ENCODE results near the gene PPIE. TPM values are rescaled to one million over a fixed set of nuclear protein-coding genes. Genes with fewer than 3 reads are reported as not detected.

Gene PPIE
- total RNA-seq, 1 experiment from 2014 or later, result 42.5 TPM

DNA sequence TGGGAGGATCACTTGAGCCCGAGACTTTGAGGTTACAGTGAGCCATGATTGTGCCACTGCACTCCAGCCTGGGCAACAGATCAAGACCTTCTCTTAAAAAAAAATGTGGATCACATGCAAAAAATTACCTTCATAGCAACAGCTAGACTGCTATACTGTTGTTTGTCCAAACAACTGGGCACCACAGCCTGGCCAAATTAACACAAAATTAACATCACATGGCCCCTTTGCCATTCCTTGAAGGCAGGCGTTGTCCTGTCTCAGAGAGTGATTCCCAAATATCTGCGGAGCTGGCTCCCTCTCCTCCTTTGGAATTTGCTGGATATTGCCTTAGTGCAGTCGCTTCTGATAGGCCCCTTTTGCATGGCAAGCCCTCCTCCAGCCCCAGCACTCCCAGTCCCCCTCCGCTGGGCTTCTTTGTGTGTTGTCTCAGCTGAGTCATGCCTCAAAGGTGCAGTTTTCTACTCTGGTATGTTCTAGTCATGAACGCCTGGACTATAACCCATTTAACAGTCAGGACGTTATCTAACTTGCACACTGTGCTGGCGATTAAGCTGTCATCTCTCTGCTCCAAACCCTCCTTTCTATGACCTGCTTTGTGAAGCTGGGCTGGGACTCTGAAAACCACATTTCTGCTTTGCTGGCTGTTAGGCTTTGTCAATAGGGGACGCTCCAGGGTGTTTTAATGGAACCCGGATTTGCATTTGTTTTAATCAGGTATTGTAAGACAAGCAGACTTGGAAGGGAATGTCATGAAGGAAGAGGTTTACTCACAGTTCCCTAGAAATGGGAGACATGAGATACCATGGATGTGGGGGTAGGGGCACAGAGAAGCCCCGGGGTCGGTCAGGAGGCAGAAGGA lies 27.3 kb upstream of the PPIE start:
- DNase-seq (ENCODE audit: low spot score), result no peak
- H3K4me1 Mint-ChIP-seq, result peaks cover 12% of the 10 kb centered on the region
- peaks cover 100% of the 10 kb centered on the region for H3K27me3 Mint-ChIP-seq (ENCODE audit: low read depth)
- peak; percentile 17; the same call in 1 of the 2 replicates for ATAC-seq
- H3K9me3 Mint-ChIP-seq, result no peaks in the 10 kb centered on the region
- no peak overlapping the region for H3K4me3 Mint-ChIP-seq
- TF ChIP-seq SMAD3 (CRISPR knock-in tag; IDR thresholded peaks at IDR 0.05; ENCODE audit: borderline replicate concordance), result no peak
- TF ChIP-seq NFYB (CRISPR knock-in tag; conservative IDR thresholded peaks at IDR 0.05; ENCODE audit: low read depth), result no peak
- TF ChIP-seq, protein P1, sequence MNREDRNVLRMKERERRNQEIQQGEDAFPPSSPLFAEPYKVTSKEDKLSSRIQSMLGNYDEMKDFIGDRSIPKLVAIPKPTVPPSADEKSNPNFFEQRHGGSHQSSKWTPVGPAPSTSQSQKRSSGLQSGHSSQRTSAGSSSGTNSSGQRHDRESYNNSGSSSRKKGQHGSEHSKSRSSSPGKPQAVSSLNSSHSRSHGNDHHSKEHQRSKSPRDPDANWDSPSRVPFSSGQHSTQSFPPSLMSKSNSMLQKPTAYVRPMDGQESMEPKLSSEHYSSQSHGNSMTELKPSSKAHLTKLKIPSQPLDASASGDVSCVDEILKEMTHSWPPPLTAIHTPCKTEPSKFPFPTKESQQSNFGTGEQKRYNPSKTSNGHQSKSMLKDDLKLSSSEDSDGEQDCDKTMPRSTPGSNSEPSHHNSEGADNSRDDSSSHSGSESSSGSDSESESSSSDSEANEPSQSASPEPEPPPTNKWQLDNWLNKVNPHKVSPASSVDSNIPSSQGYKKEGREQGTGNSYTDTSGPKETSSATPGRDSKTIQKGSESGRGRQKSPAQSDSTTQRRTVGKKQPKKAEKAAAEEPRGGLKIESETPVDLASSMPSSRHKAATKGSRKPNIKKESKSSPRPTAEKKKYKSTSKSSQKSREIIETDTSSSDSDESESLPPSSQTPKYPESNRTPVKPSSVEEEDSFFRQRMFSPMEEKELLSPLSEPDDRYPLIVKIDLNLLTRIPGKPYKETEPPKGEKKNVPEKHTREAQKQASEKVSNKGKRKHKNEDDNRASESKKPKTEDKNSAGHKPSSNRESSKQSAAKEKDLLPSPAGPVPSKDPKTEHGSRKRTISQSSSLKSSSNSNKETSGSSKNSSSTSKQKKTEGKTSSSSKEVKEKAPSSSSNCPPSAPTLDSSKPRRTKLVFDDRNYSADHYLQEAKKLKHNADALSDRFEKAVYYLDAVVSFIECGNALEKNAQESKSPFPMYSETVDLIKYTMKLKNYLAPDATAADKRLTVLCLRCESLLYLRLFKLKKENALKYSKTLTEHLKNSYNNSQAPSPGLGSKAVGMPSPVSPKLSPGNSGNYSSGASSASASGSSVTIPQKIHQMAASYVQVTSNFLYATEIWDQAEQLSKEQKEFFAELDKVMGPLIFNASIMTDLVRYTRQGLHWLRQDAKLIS (CRISPR knock-in tag; IDR thresholded peaks at IDR 0.05; ENCODE audit: borderline replicate concordance), result no peak
- TF ChIP-seq, protein P2, sequence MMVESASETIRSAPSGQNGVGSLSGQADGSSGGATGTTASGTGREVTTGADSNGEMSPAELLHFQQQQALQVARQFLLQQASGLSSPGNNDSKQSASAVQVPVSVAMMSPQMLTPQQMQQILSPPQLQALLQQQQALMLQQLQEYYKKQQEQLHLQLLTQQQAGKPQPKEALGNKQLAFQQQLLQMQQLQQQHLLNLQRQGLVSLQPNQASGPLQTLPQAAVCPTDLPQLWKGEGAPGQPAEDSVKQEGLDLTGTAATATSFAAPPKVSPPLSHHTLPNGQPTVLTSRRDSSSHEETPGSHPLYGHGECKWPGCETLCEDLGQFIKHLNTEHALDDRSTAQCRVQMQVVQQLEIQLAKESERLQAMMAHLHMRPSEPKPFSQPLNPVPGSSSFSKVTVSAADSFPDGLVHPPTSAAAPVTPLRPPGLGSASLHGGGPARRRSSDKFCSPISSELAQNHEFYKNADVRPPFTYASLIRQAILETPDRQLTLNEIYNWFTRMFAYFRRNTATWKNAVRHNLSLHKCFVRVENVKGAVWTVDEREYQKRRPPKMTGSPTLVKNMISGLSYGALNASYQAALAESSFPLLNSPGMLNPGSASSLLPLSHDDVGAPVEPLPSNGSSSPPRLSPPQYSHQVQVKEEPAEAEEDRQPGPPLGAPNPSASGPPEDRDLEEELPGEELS (CRISPR knock-in tag; IDR thresholded peaks at IDR 0.05), result no peak
- TF ChIP-seq, protein P3, sequence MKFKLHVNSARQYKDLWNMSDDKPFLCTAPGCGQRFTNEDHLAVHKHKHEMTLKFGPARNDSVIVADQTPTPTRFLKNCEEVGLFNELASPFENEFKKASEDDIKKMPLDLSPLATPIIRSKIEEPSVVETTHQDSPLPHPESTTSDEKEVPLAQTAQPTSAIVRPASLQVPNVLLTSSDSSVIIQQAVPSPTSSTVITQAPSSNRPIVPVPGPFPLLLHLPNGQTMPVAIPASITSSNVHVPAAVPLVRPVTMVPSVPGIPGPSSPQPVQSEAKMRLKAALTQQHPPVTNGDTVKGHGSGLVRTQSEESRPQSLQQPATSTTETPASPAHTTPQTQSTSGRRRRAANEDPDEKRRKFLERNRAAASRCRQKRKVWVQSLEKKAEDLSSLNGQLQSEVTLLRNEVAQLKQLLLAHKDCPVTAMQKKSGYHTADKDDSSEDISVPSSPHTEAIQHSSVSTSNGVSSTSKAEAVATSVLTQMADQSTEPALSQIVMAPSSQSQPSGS (CRISPR knock-in tag; IDR thresholded peaks at IDR 0.05; ENCODE audit: borderline replicate concordance, low read depth), result no peak
- TF ChIP-seq, protein P4, sequence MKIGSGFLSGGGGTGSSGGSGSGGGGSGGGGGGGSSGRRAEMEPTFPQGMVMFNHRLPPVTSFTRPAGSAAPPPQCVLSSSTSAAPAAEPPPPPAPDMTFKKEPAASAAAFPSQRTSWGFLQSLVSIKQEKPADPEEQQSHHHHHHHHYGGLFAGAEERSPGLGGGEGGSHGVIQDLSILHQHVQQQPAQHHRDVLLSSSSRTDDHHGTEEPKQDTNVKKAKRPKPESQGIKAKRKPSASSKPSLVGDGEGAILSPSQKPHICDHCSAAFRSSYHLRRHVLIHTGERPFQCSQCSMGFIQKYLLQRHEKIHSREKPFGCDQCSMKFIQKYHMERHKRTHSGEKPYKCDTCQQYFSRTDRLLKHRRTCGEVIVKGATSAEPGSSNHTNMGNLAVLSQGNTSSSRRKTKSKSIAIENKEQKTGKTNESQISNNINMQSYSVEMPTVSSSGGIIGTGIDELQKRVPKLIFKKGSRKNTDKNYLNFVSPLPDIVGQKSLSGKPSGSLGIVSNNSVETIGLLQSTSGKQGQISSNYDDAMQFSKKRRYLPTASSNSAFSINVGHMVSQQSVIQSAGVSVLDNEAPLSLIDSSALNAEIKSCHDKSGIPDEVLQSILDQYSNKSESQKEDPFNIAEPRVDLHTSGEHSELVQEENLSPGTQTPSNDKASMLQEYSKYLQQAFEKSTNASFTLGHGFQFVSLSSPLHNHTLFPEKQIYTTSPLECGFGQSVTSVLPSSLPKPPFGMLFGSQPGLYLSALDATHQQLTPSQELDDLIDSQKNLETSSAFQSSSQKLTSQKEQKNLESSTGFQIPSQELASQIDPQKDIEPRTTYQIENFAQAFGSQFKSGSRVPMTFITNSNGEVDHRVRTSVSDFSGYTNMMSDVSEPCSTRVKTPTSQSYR (CRISPR knock-in tag; IDR thresholded peaks at IDR 0.05), result no peak
- no peak for TF ChIP-seq ZNF121 (CRISPR knock-in tag; IDR thresholded peaks at IDR 0.05)
- no peak for TF ChIP-seq EMX1 (CRISPR knock-in tag; IDR thresholded peaks at IDR 0.05)
- TF ChIP-seq CBFB (CRISPR knock-in tag; IDR thresholded peaks at IDR 0.05; ENCODE audit: low read depth), result no peak
- TF ChIP-seq RELA (CRISPR knock-in tag; IDR thresholded peaks at IDR 0.05; ENCODE audit: borderline replicate concordance), result no peak
- no peak for TF ChIP-seq ZNF423 (CRISPR knock-in tag; IDR thresholded peaks at IDR 0.05)
- TF ChIP-seq MYBL2 (CRISPR knock-in tag; IDR thresholded peaks at IDR 0.05), result no peak
- no peak for TF ChIP-seq MXD4 (CRISPR knock-in tag; IDR thresholded peaks at IDR 0.05; ENCODE audit: borderline replicate concordance)
- TF ChIP-seq, protein P5, sequence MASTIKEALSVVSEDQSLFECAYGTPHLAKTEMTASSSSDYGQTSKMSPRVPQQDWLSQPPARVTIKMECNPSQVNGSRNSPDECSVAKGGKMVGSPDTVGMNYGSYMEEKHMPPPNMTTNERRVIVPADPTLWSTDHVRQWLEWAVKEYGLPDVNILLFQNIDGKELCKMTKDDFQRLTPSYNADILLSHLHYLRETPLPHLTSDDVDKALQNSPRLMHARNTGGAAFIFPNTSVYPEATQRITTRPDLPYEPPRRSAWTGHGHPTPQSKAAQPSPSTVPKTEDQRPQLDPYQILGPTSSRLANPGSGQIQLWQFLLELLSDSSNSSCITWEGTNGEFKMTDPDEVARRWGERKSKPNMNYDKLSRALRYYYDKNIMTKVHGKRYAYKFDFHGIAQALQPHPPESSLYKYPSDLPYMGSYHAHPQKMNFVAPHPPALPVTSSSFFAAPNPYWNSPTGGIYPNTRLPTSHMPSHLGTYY (CRISPR knock-in tag; IDR thresholded peaks at IDR 0.05), result no peak
- TF ChIP-seq GTF2I (CRISPR knock-in tag; conservative IDR thresholded peaks at IDR 0.05), result no peak
- TF ChIP-seq HMGA2 (CRISPR knock-in tag; IDR thresholded peaks at IDR 0.05), result no peak
- H3K36me3 Mint-ChIP-seq, result no peaks in the 10 kb centered on the region
- no peak overlapping the region for H3K27ac Mint-ChIP-seq
- CTCF ChIA-PET, result interaction anchor here (0.8 to 4.2 kb wide), 12 partner anchors 9 to 172 kb away, joined by 3 to 62 read pairs (median 6); partner anchors contain the start of genes HPCAL4, NT5C1A and PPIE
- POLR2A ChIA-PET, result interaction anchor here (1.2 kb wide), 1 partner anchor 10 kb away, joined by 4 read pairs; no protein-coding TSS in a partner anchor
